ENCODE measurements around the gene INPP5E.

The INPP5E gene

DNA sequence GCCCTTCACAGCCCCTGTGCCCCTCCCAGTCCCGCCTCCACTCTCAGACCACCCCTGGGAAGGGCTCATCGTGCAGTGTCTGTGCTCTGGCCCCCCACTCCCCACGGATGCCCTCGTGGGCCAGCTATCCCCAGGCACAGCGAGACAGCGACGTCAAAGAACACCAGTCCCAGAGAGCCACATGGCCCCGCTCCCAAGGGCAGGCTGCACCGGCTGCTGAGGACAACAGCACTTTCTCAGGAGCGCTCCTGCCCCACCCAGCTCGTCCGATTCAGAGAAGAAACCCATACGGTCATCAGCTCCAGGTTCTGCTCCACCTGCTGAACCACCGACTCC, 34.9 kb downstream of the INPP5E start:
- DNase-seq (ENCODE audit: low spot score): no peak

DNA sequence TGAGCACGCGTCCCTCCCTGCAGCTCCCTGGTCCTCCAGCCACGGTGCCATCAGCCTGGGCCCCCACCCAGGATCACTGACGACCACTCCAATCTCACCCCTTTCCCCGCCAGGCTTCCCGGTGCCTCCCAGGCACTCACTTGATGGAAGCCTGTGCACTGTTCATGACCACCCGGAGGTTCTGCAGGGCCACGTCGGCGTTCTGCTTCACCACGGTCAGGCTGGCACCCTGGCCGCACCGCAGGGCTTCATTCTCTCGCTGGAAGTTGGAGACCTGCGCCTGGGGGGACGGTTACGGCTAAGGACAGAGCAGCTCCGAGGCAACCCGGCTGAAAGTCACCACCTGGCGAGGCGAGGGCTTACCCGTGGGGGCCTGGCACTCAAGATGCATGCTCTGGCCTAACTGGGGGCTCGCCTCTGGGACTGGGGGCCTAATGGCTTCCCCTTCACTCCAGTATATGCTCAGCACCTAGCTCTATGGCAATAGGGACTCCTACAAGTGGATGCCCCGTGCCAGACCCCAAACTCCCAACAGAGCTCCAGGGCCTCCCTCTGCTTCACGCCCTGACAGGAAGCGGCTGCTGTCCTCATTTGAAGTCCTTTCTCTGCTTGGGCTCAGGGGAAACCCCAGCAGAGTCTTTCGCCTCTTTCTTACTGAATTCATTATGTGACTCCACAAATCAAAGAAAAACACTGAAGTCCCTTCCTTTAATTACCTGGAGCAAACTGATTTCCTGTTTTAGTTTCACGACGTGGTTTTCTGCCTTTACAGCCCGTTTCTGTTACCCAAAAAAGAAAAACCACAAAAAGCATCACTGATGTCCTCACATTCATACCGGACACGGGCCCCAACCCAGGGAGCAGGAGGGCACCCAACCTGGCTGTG, 35.5 kb downstream of the INPP5E start:
- DNase-seq (ENCODE audit: low spot score): peak; percentile 52

- peak; percentile 83 for DNase-seq (ENCODE audit: low spot score)
Measured at GRCh38 chr9:136403538-136403914, 36.1 kb downstream of the INPP5E start.

DNA sequence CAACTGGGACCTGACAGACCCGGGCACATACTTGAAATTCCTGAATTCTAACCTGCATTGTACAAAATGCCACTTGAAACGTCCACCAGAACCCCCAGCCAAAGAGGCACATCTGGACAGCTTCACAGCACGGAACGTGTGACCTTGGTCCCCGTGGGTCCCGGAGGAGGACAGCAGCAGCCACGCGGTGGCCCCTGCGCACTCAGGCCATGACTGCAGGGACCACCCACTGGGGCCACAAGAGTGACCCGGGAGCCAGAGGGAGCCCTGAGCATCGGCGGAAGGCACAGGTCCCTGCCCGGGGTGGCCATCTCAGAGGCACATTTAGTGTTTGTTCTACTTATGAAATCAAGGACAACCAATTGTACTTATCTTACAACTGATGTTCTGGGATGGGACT, 37.6 kb downstream of the INPP5E start:
- no peak for DNase-seq (ENCODE audit: low spot score)

GRCh38 chr9:136401173-136401922, 38.3 kb downstream of the INPP5E start:
- DNase-seq (ENCODE audit: low spot score): no peak

DNA sequence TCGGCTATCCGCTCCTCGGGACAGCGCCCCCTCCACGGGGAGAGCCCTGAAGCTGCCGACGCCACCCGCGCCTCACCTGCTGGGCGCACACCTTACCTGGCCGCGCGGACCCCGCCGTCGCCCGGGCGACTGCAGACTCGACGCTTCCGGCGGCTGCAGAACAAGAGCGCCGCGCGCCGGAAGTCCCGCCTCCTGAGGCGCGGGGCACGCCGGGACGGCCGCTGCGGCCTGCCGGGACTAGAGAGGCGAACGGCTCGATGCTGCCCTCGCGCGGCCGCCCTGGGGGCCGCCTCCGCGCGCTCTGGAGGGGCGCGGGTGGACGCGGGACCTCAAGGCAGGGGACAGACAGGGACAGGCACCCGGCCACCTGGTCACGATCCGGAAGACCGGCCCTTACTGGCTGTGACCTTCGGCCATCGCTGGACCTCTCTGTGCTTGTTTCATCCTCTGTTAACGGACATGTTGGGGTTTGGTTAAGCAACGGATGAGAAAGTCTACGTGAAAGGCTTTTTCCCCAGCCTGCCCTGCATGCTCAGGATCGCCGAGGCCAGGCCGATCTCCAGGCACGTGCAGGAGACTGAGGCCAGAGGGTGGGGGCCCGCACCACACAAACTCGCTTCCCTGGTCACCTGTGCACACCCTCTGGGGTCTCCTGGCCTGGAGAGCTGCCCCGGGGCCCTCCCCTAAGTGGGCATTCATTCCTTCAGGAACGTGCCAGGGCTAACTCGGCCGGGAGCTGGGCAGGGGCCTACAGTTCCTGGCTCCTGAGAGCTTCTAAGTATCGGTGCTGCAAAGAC, 39.4 kb downstream of the INPP5E start, which contains the start of gene SNAPC4:
SNAPC4 (minus strand) TSS at position 133 of the 797 bp plus-strand sequence. CDS start 1,742 bp downstream, outside the sequence.
- peak; percentile 88 for DNase-seq (ENCODE audit: low spot score)

DNA sequence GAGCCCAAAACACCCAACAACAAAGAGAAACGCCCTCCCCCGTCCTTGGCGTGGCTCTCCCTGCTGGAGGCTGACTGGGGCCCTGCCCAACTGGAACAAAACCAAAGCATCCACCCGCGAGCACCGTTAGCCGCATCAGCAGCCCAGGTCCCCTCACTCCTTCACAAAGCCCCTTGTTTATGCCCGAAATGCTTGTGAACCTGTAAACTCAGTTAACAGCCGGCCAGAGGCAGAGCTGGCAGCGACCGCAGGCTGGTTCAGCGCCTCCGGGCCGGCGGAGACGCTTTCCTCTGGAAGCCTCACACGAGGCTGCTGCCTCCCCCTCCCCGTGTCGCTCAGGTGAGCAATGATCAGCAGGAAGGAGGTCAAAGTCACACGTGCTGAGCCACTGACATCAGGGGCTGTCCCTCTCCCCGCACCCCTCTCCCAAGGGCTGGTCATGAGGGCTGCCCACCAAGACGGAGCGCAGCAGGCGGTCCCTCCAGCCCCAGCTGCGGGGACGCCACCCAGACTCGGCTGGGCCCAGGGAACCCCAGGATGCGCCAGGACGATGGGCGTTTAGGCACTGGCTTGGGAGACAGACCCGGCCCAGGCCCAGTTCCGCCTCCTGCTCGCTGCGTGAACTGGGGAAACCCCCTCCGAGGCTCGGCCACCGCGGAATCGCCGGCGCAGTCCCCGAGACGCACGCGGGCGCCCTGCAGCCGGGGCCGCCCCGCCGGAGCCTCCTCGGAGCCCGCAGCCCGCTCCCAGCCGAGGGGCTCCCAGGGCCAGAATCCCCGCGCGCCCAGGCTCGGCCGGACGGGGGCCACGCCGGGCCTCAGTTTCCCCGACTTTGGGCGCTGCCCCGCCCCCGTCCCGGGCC, 40.2 kb downstream of the INPP5E start:
- peak; percentile 23 for DNase-seq (ENCODE audit: low spot score)

- DNase-seq (ENCODE audit: low spot score): no peak
Measured at GRCh38 chr9:136398286-136398685, 41.4 kb downstream of the INPP5E start.

GRCh38 chr9:136397643-136398042, 42.0 kb downstream of the INPP5E start:
- no peak for DNase-seq (ENCODE audit: low spot score)

DNA sequence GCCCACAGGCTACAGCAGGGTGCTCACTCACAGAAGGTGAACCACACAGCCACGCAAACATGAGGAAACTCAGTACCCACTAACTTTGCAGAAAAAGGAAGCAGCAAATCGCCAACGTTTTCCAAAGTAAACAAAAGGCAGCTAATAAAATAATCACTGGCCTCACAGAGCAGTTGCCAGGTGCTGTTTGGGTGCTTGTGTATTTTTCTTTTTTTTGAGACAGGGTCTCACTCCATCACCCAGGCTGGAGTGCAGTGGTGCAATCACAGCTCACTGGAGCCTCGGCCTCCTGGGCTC, 43.5 kb downstream of the INPP5E start:
- DNase-seq (ENCODE audit: low spot score): no peak

GRCh38 chr9:136395345-136396218, 44.1 kb downstream of the INPP5E start:
- no peak for DNase-seq (ENCODE audit: low spot score)

- DNase-seq (ENCODE audit: low spot score): no peak
Measured at GRCh38 chr9:136395020-136395340, 44.7 kb downstream of the INPP5E start.

GRCh38 chr9:136394312-136395019, 45.2 kb downstream of the INPP5E start:
- no peak for DNase-seq (ENCODE audit: low spot score)

- no peak for DNase-seq (ENCODE audit: low spot score)
Measured at GRCh38 chr9:136393531-136393930, 46.1 kb downstream of the INPP5E start.

GRCh38 chr9:136392538-136393449, 46.9 kb downstream of the INPP5E start:
- DNase-seq (ENCODE audit: low spot score): no peak

DNA sequence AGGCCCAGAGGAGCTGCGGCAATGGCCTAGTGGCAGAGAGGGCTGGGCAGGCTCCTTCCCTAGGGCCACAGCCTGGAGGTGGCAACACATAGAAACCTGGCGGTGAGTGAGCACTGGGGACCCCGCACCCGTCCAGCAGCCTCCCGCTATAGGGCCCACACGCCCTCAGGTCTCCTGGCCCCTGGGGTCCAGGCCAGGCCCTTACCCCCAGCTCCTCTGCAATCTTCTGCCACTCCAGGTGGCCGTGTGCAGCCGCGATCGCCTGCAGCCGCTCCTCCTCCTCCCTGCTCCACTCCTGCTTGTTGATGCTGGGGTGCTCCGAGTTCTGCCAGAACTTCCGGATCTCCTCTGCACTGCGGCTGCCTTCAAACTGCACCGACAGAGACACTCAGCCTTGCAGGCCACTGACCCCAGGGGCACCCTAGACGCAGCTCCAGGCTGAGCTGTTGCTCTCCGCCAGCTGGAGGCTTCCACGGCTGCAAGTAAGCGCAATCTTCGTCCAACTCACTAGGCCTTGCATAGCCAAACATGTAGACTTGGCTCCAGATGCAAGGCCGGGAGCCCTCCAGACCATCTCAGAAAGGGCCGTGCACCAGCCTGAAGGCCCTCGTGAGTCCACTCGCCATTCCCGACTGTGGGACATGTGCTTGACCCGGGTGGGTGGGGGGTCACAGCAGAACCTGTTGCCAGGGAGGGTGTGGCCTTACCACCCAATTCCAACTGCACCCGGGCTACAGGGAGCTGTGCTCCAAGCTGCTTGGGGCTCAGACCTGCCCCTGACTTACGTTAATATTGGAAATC, 47.7 kb downstream of the INPP5E start:
- DNase-seq (ENCODE audit: low spot score): no peak

- no peak for DNase-seq (ENCODE audit: low spot score)
Measured at GRCh38 chr9:136389396-136389795, 50.2 kb downstream of the INPP5E start.

DNA sequence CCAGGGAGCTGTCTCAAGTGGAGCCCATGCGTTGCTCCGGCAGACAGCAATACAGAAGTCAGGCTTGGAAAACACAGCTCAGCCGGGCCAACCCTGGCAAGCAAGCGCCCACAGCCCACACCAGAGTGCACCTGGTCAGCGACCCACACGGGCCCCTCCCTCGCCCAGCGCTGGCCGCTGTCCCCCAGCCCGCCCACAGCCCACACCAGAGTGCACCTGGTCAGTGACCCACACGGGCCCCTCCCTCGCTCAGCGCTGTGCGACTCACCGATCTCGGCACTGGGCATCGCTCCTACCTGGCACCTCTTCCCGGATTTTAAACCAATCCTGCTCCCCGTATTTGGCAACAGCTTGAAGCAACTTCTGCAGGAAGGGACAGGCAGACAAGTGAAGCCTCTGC, 52.4 kb downstream of the INPP5E start:
- no peak for DNase-seq (ENCODE audit: low spot score)

All from CD4-positive, alpha-beta T cell treated with Interleukin-6 at 100 ng/mL for 8 hours (primary cell).